ENCODE results near the gene NAGLU.

GRCh38 chr17:42571435-42572225 is 35.6 kb downstream of the NAGLU start:
- TF ChIP-seq CTCF (IDR thresholded peaks at IDR 0.05) (no peak), EZH2 (IDR thresholded peaks at IDR 0.05) (no peak), EZH2phosphoT487 (IDR thresholded peaks at IDR 0.05) (no peak)
